DOHH2 (cell line): ENCODE data around the gene CFAP210.

Source experiments
- EZH2phosphoT487 ChIP-seq: fragments of 200-600 bp; sonication (generic); IDR thresholded peaks from 2 replicates; pipeline ENCODE4 v1.6.1; 2017; ENCODE audit warnings: borderline replicate concordance, mild to moderate bottlenecking, antibody characterized with exemption, low read length, moderate library complexity, mixed read lengths
- TF ChIP-seq, protein P1 (sequence below): fragments of 200-600 bp; sonication (generic); IDR thresholded peaks from one replicate; pipeline ENCODE4 v1.5.1; 2014; ENCODE audit warnings: antibody characterized with exemption, mild to moderate bottlenecking, low read depth, low read length; ENCODE audit not compliant: poor library complexity, severe bottlenecking

DNA sequence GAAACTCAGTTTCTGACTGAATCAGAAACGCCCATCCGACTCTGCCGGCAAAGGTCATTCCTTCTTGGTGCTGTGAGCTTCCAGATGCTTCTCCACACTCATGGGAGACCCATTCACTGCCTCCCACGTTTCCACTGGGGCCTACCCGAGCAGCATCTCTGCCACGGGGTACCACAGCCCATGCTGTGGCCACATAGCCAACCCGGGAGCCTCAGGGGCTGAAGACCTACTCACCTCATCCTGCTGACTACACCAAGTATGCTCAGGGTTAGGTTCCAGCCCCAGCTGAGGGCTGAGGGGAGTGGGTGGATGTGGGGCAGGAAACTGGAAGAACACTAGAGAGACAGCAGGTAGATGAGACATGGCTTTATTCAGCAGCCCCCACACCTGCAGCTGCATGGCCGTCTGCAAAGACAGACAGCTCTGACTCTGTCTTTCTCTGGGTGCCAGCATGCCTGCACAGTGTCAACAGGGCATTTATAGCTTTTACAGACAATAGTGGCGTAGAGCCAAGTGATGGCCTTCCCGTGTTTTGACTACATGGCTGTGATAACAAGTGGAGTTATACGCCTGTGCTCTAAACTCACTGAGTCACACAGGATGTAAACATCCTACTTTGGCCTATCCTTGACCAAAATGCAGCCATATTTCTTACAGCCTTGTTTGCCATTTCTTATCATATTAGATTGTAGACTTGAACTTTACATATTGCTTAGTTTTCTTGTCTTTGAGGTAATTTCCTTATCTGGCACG, 22.9 kb upstream of the CFAP210 start:
- TF ChIP-seq, protein P1, sequence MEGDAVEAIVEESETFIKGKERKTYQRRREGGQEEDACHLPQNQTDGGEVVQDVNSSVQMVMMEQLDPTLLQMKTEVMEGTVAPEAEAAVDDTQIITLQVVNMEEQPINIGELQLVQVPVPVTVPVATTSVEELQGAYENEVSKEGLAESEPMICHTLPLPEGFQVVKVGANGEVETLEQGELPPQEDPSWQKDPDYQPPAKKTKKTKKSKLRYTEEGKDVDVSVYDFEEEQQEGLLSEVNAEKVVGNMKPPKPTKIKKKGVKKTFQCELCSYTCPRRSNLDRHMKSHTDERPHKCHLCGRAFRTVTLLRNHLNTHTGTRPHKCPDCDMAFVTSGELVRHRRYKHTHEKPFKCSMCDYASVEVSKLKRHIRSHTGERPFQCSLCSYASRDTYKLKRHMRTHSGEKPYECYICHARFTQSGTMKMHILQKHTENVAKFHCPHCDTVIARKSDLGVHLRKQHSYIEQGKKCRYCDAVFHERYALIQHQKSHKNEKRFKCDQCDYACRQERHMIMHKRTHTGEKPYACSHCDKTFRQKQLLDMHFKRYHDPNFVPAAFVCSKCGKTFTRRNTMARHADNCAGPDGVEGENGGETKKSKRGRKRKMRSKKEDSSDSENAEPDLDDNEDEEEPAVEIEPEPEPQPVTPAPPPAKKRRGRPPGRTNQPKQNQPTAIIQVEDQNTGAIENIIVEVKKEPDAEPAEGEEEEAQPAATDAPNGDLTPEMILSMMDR: no peak
- TF ChIP-seq EZH2phosphoT487: no peak
